Ishikawa (cell line): ENCODE data around the gene STC2.

Source experiments
- CEBPB ChIP-seq: IDR thresholded peaks from 2 replicates; pipeline ENCODE4 v1.6.1; 2012
- CREB1 ChIP-seq: IDR thresholded peaks from 2 replicates; pipeline ENCODE4 v1.6.1; 2012; ENCODE audit warnings: low read depth
- EGR1 ChIP-seq: IDR thresholded peaks from 2 replicates; pipeline ENCODE4 v1.6.1; 2012
- EP300 ChIP-seq: IDR thresholded peaks from 2 replicates; pipeline ENCODE4 v1.6.1; 2012; ENCODE audit warnings: borderline replicate concordance
- MAX ChIP-seq: IDR thresholded peaks from 2 replicates; pipeline ENCODE4 v1.6.1; 2012
- RAD21 ChIP-seq: IDR thresholded peaks from 2 replicates; pipeline ENCODE4 v1.6.1; 2012; ENCODE audit warnings: low read depth
- REST ChIP-seq: IDR thresholded peaks from 2 replicates; pipeline ENCODE4 v1.6.1; 2012; ENCODE audit warnings: low read depth, mild to moderate bottlenecking
- TAF1 ChIP-seq: IDR thresholded peaks from 2 replicates; pipeline ENCODE4 v1.6.1; 2012; ENCODE audit warnings: low read depth, mild to moderate bottlenecking
- TCF12 ChIP-seq: IDR thresholded peaks from 2 replicates; pipeline ENCODE4 v1.6.1; 2012; ENCODE audit warnings: low read depth
- TEAD4 ChIP-seq: IDR thresholded peaks from 2 replicates; pipeline ENCODE4 v1.6.1; 2012
- USF1 ChIP-seq: IDR thresholded peaks from 2 replicates; pipeline ENCODE4 v1.6.1; 2012
- YY1 ChIP-seq: IDR thresholded peaks from 2 replicates; pipeline ENCODE4 v1.6.1; 2012; ENCODE audit warnings: low read depth

- TF ChIP-seq YY1 = no peak
- no peak for TF ChIP-seq TEAD4
- TF ChIP-seq TAF1 = no peak
- TF ChIP-seq EGR1 = no peak
- no peak for TF ChIP-seq EP300
- no peak for TF ChIP-seq MAX
- no peak for TF ChIP-seq REST
- TF ChIP-seq CEBPB = no peak
- no peak for TF ChIP-seq USF1
- TF ChIP-seq CREB1 = no peak
- TF ChIP-seq RAD21 = no peak
- TF ChIP-seq TCF12 = no peak
Measured at GRCh38 chr5:173316339-173317020, 11.7 kb downstream of the STC2 start.
